Smooth muscle cell (in vitro differentiated cells): ENCODE data around the gene DDX21. TPM values are rescaled to one million over a fixed set of nuclear protein-coding genes. Genes with fewer than 3 reads are reported as not detected.

Experiments
- DNase-seq: peaks from one replicate; lab custom pipeline; 2025; ENCODE audit not compliant: unreplicated experiment; lab: John Stamatoyannopoulos, UW
- H2AFZ ChIP-seq: fragments of 200-600 bp; sonication (generic); 2 replicates; pipeline ENCODE4 v1.6.0; 2016; ENCODE audit warnings: antibody characterized with exemption, low read depth, mild to moderate bottlenecking
- H3F3A ChIP-seq: fragments of 200-600 bp; sonication (generic); 2 replicates; pipeline ENCODE4 v1.6.0; 2017; ENCODE audit warnings: antibody characterized with exemption, low read depth
- H3K27ac ChIP-seq: fragments of 200-600 bp; sonication (generic); 2 replicates; pipeline ENCODE4 v1.5.1; 2016; ENCODE audit warnings: low read depth, mild to moderate bottlenecking
- H3K27me3 ChIP-seq: fragments of 200-600 bp; sonication (generic); 2 replicates; pipeline ENCODE4 v1.6.1; 2016; ENCODE audit warnings: low read depth, mild to moderate bottlenecking
- H3K36me3 ChIP-seq: fragments of 200-600 bp; sonication (generic); 2 replicates; pipeline ENCODE4 v1.5.1; 2016; ENCODE audit warnings: low read depth
- H3K4me1 ChIP-seq: fragments of 200-600 bp; sonication (generic); 2 replicates; pipeline ENCODE4 v1.5.1; 2016; ENCODE audit warnings: low read depth
- H3K4me2 ChIP-seq: fragments of 200-600 bp; sonication (generic); 2 replicates; pipeline ENCODE4 v1.6.0; 2016; ENCODE audit warnings: mild to moderate bottlenecking
- H3K4me3 ChIP-seq: fragments of 200-600 bp; sonication (generic); 2 replicates; pipeline ENCODE4 v1.5.1; 2016; ENCODE audit warnings: mild to moderate bottlenecking
- H3K79me2 ChIP-seq: fragments of 200-600 bp; sonication (generic); 2 replicates; pipeline ENCODE4 v1.6.0; 2016; ENCODE audit warnings: low read depth, mild to moderate bottlenecking
- H3K9ac ChIP-seq: fragments of 200-600 bp; sonication (generic); 2 replicates; pipeline ENCODE4 v1.6.0; 2016; ENCODE audit warnings: low read depth
- H3K9me3 ChIP-seq: fragments of 200-600 bp; sonication (generic); replicated peaks from 2 replicates; pipeline ENCODE4 v1.5.1; 2016; ENCODE audit warnings: low read depth
- H4K20me1 ChIP-seq: fragments of 200-600 bp; sonication (generic); 2 replicates; pipeline ENCODE4 v1.6.0; 2016; ENCODE audit warnings: low read depth
- WGBS: methylation state at CpG from one replicate; pipeline ENCODE4 v1.1.7; 2016; ENCODE audit warnings: low lambda C conversion rate; 5-methylcytosine and 5-hydroxymethylcytosine counted together
- polyA plus RNA-seq: library from polyadenylated mRNA; unstranded; fragments of >200 nt; fragmentation: Nextera tagmentation; extraction: Ambion mirVana; gene quantifications from 2 replicates; pipeline ENCODE4 v1.2.1, GENCODE V29; 2016
- total RNA-seq: library from RNA; depleted of rRNA; stranded (reverse); fragments of >200 nt; gene quantifications from 2 replicates; pipeline ENCODE4 v1.2.3, GENCODE V29; 2014
- TF ChIP-seq, protein P1 (sequence below): fragments of 200-600 bp; sonication (generic); IDR thresholded peaks from 2 replicates; pipeline ENCODE4 v1.5.1; 2017; ENCODE audit warnings: borderline replicate concordance, mild to moderate bottlenecking, antibody characterized with exemption; ENCODE audit not compliant: insufficient read depth, poor library complexity, severe bottlenecking

Gene DDX21
- total and polyA plus RNA-seq, 2 experiments from 2014 or later, result 9.9 to 47.7 TPM

GRCh38 chr10:69005704-69006485, 49.9 kb downstream of the DDX21 start:
- Histone ChIP-seq H3K79me2 (peaks cover 3% of the 10 kb centered on the region), H3K9me3 (no peaks in the 10 kb centered on the region), H3K27ac (no peak overlapping the region), H3K4me2 (no peak overlapping the region), H3F3A (no peaks in the 10 kb centered on the region), H3K4me1 (no peaks in the 10 kb centered on the region), H3K4me3 (no peak overlapping the region), H3K9ac (no peak overlapping the region), H3K36me3 (peaks cover 14% of the 10 kb centered on the region), H3K27me3 (no peaks in the 10 kb centered on the region), H4K20me1 (peaks cover 8% of the 10 kb centered on the region), H2AFZ (no peak overlapping the region)
- TF ChIP-seq, protein P1, sequence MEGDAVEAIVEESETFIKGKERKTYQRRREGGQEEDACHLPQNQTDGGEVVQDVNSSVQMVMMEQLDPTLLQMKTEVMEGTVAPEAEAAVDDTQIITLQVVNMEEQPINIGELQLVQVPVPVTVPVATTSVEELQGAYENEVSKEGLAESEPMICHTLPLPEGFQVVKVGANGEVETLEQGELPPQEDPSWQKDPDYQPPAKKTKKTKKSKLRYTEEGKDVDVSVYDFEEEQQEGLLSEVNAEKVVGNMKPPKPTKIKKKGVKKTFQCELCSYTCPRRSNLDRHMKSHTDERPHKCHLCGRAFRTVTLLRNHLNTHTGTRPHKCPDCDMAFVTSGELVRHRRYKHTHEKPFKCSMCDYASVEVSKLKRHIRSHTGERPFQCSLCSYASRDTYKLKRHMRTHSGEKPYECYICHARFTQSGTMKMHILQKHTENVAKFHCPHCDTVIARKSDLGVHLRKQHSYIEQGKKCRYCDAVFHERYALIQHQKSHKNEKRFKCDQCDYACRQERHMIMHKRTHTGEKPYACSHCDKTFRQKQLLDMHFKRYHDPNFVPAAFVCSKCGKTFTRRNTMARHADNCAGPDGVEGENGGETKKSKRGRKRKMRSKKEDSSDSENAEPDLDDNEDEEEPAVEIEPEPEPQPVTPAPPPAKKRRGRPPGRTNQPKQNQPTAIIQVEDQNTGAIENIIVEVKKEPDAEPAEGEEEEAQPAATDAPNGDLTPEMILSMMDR, result no peak
- 94% methylated on average over 6 of the region's 6 CpGs for WGBS
- DNase-seq, result no peak

GRCh38 chr10:69007260-69007659, 51.3 kb downstream of the DDX21 start:
- Histone ChIP-seq H3F3A (no peaks in the 10 kb centered on the region), H3K36me3 (peaks cover 10% of the 10 kb centered on the region), H3K9me3 (no peaks in the 10 kb centered on the region), H3K27ac (no peak overlapping the region), H3K27me3 (no peaks in the 10 kb centered on the region), H3K9ac (no peak overlapping the region), H3K4me1 (no peaks in the 10 kb centered on the region), H2AFZ (no peak overlapping the region), H3K79me2 (peaks cover 2% of the 10 kb centered on the region), H4K20me1 (peaks cover 8% of the 10 kb centered on the region), H3K4me3 (no peak overlapping the region), H3K4me2 (no peak overlapping the region)
- TF ChIP-seq, protein P1, result no peak
- WGBS, result 95% methylated on average over 3 of the region's 3 CpGs
- DNase-seq, result no peak

GRCh38 chr10:69009360-69009759, 53.4 kb downstream of the DDX21 start:
- Histone ChIP-seq H3K36me3 (peaks cover 15% of the 10 kb centered on the region), H3K27me3 (no peaks in the 10 kb centered on the region), H3K27ac (no peak overlapping the region), H2AFZ (no peak overlapping the region), H3K4me1 (no peaks in the 10 kb centered on the region), H3F3A (no peaks in the 10 kb centered on the region), H3K9me3 (no peaks in the 10 kb centered on the region), H4K20me1 (peaks cover 4% of the 10 kb centered on the region), H3K4me2 (no peak overlapping the region), H3K4me3 (no peak overlapping the region), H3K9ac (no peak overlapping the region), H3K79me2 (peaks cover 2% of the 10 kb centered on the region)
- TF ChIP-seq, protein P1, result no peak
- DNase-seq, result no peak
- 96% methylated on average over 2 of the region's 2 CpGs for WGBS
